Liver (tissue), 9 donors: ENCODE measurements around the gene TBC1D1. TPM values are rescaled to one million over a fixed set of nuclear protein-coding genes. Genes with fewer than 3 reads are reported as not detected.

Experiments
- DNase-seq: peaks from one replicate; pipeline ENCODE4 v3.0.0-alpha.2; 2017; ENCODE audit warnings: low spot score
- H3K27ac ChIP-seq, 2 donors: one replicate each; pipeline ENCODE4 v1.7.0; 2013; ENCODE audit warnings: inconsistent platforms in 2 of 2, low read length in 2 of 2, control low read depth in 1 of 2, low read depth in 1 of 2, mild to moderate bottlenecking in 1 of 2
- H3K27me3 ChIP-seq, 4 donors: one replicate each; pipeline versions ENCODE4 v1.6.1 to v1.7.0; 2013; ENCODE audit warnings: low read length in 3 of 4, inconsistent platforms in 1 of 4, mild to moderate bottlenecking in 1 of 4, moderate library complexity in 1 of 4; ENCODE audit not compliant: control insufficient read depth in 4 of 4, insufficient read depth in 4 of 4
- H3K36me3 ChIP-seq, 4 donors: one replicate each; pipeline versions ENCODE4 v1.6.1 to v1.7.0; 2013; ENCODE audit warnings: low read length in 3 of 4, mild to moderate bottlenecking in 3 of 4, low read depth in 1 of 4, moderate library complexity in 1 of 4; ENCODE audit not compliant: control insufficient read depth in 4 of 4, insufficient read depth in 3 of 4
- H3K4me1 ChIP-seq, 4 donors: one replicate each; pipeline versions ENCODE4 v1.6.1 to v1.7.0; 2013; ENCODE audit warnings: low read length in 3 of 4, mild to moderate bottlenecking in 3 of 4, moderate library complexity in 1 of 4; ENCODE audit not compliant: control insufficient read depth in 4 of 4, insufficient read depth in 4 of 4
- H3K4me3 ChIP-seq, 3 donors: one replicate each; pipeline versions ENCODE4 v1.6.1 to v1.7.0; 2013; ENCODE audit warnings: low read length in 3 of 3, control low read depth in 1 of 3, low read depth in 1 of 3, mild to moderate bottlenecking in 1 of 3
- H3K9ac ChIP-seq, 2 donors: one replicate each; pipeline ENCODE4 v1.7.0; 2013; ENCODE audit warnings: low read length in 2 of 2, mild to moderate bottlenecking in 2 of 2, moderate library complexity in 2 of 2, control low read depth in 1 of 2, low read depth in 1 of 2
- H3K9me3 ChIP-seq, 4 donors: one replicate each; pipeline versions ENCODE4 v1.6.1 to v1.7.0; 2013; ENCODE audit warnings: low read length in 3 of 4; ENCODE audit not compliant: control insufficient read depth in 4 of 4
- ATF3 ChIP-seq: IDR thresholded peaks from 2 replicates; pipeline ENCODE4 v1.6.1; 2016; ENCODE audit warnings: antibody characterized with exemption
- CTCF ChIP-seq: fragments of 150-350 bp; IDR thresholded peaks from 2 replicates; pipeline ENCODE4 v1.5.1; 2017; ENCODE audit warnings: improper control_type of control experiment, low read depth, low read length; ENCODE audit not compliant: missing input control
- EGR1 ChIP-seq, 2 donors: IDR thresholded peaks; 2 replicates each; pipeline ENCODE4 v1.6.1; 2016 to 2018; ENCODE audit warnings: antibody characterized with exemption in 2 of 2, low read depth in 2 of 2
- FOXA1 ChIP-seq: IDR thresholded peaks from 2 replicates; pipeline ENCODE4 v1.6.1; 2016; ENCODE audit warnings: antibody characterized with exemption
- FOXA2 ChIP-seq: IDR thresholded peaks from 2 replicates; pipeline ENCODE4 v1.6.1; 2016; ENCODE audit warnings: antibody characterized with exemption
- GABPA ChIP-seq, 2 donors: IDR thresholded peaks in 1 of 2; conservative IDR thresholded peaks in 1 of 2; 2 replicates each; pipeline ENCODE4 v1.6.1; 2016; ENCODE audit warnings: antibody characterized with exemption in 2 of 2, mild to moderate bottlenecking in 1 of 2, moderate library complexity in 1 of 2
- HNF4A ChIP-seq, 2 donors: conservative IDR thresholded peaks; 2 replicates each; pipeline ENCODE4 v1.6.1; 2016; ENCODE audit warnings: antibody characterized with exemption in 2 of 2, mild to moderate bottlenecking in 2 of 2
- HNF4G ChIP-seq: IDR thresholded peaks from 2 replicates; pipeline ENCODE4 v1.6.1; 2016; ENCODE audit warnings: antibody characterized with exemption
- JUND ChIP-seq, 2 donors: IDR thresholded peaks; 2 replicates each; pipeline ENCODE4 v1.6.1; 2016; ENCODE audit warnings: antibody characterized with exemption in 2 of 2
- MAX ChIP-seq: IDR thresholded peaks from 2 replicates; pipeline ENCODE4 v1.6.1; 2016; ENCODE audit warnings: antibody characterized with exemption
- NR2F2 ChIP-seq: IDR thresholded peaks from 2 replicates; pipeline ENCODE4 v1.6.1; 2016; ENCODE audit warnings: antibody characterized with exemption
- RAD21 ChIP-seq, 2 donors: IDR thresholded peaks; 2 replicates each; pipeline ENCODE4 v1.6.1; 2016; ENCODE audit warnings: antibody characterized with exemption in 2 of 2, mild to moderate bottlenecking in 2 of 2
- REST ChIP-seq: IDR thresholded peaks from 2 replicates; pipeline ENCODE4 v1.6.1; 2016; ENCODE audit warnings: antibody characterized with exemption, mild to moderate bottlenecking
- RXRA ChIP-seq, 2 donors: IDR thresholded peaks; 2 replicates each; pipeline ENCODE4 v1.6.1; 2017 to 2018; ENCODE audit warnings: antibody characterized with exemption in 2 of 2, mild to moderate bottlenecking in 1 of 2
- SP1 ChIP-seq: IDR thresholded peaks from 2 replicates; pipeline ENCODE4 v1.6.1; 2018; ENCODE audit warnings: antibody characterized with exemption, mild to moderate bottlenecking
- TAF1 ChIP-seq: conservative IDR thresholded peaks from 2 replicates; pipeline ENCODE4 v1.6.1; 2016; ENCODE audit warnings: antibody characterized with exemption, mild to moderate bottlenecking
- YY1 ChIP-seq: IDR thresholded peaks from 2 replicates; pipeline ENCODE4 v1.6.1; 2016; ENCODE audit warnings: antibody characterized with exemption, mild to moderate bottlenecking
- ZBTB33 ChIP-seq: IDR thresholded peaks from 2 replicates; pipeline ENCODE4 v1.6.1; 2016; ENCODE audit warnings: antibody characterized with exemption
- WGBS: extraction: QIAGEN DNeasy Blood & Tissue Kit; methylation state at CpG from one replicate; pipeline ENCODE4 v1.1.7; 2013; 5-methylcytosine and 5-hydroxymethylcytosine counted together
- polyA plus RNA-seq, 2 donors: library from polyadenylated mRNA; stranded (reverse) in 1 of 2; unstranded in 1 of 2; fragments of 200-250 nt in 1 of 2; fragments of >200 nt in 1 of 2; fragmentation: Nextera tagmentation in 1 of 2; extraction: Ambion mirVana in 1 of 2; gene quantifications; one replicate each; pipeline versions ENCODE4 v1.2.1 to v1.2.3, GENCODE V29; 2013 to 2015
- total RNA-seq, 2 donors: library from RNA; depleted of rRNA; stranded (reverse); fragments of >200 nt; gene quantifications; one replicate each; pipeline ENCODE4 v1.2.3, GENCODE V29; 2014
- donor health status: healthy.
- donor health status: healthy.
- donor health status: healthy.
- donor health status: healthy.
- donor health status: healthy.

The TBC1D1 gene
- total and polyA plus RNA-seq, 4 donors = 15.6 to 41.4 (median 20.9) TPM

GRCh38 chr4:37988670-37989069, 97.8 kb downstream of the TBC1D1 start:
- no peaks in the 10 kb centered on the region for H3K27me3 ChIP-seq
- peaks cover 0 to 3% (median 0%) of the 10 kb centered on the region in 4 donors for H3K4me1 ChIP-seq
- no peak overlapping the region for H3K27ac ChIP-seq
- H3K9me3 ChIP-seq = no peaks in the 10 kb centered on the region
- H3K4me3 ChIP-seq = no peak overlapping the region
- TF ChIP-seq GABPA (IDR thresholded peaks at IDR 0.05 in 1 of 2, conservative IDR thresholded peaks at IDR 0.05 in 1 of 2) (no peak), FOXA2 (no peak), NR2F2 (no peak), REST (no peak), SP1 (no peak), JUND (IDR thresholded peaks at IDR 0.05) (no peak), HNF4A (conservative IDR thresholded peaks at IDR 0.05) (no peak), FOXA1 (no peak), ZBTB33 (no peak), RXRA (IDR thresholded peaks at IDR 0.05) (no peak), ATF3 (no peak), CTCF (no peak), MAX (no peak), EGR1 (IDR thresholded peaks at IDR 0.05; ENCODE audit: low read depth in 2 of 2) (no peak), YY1 (no peak), HNF4G (no peak), RAD21 (IDR thresholded peaks at IDR 0.05) (no peak), TAF1 (no peak)
- DNase-seq = no peak
- 86% methylated on average over 5 of the region's 5 CpGs for WGBS
- H3K9ac ChIP-seq = no peak overlapping the region
- no peaks in the 10 kb centered on the region for H3K36me3 ChIP-seq
